NCI-H510A (cell line): ENCODE data around the gene WFDC12.
"Not testable (repeated sequence)": the region's sequence is repeated elsewhere in the genome, so short reads cannot be mapped to it uniquely, and the experiment has no call there.

Source experiments
- DNase-seq: peaks from one replicate; lab custom pipeline; 2025; lab: John Stamatoyannopoulos, UW

The WFDC12 gene, protein sequence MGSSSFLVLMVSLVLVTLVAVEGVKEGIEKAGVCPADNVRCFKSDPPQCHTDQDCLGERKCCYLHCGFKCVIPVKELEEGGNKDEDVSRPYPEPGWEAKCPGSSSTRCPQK

DNA sequence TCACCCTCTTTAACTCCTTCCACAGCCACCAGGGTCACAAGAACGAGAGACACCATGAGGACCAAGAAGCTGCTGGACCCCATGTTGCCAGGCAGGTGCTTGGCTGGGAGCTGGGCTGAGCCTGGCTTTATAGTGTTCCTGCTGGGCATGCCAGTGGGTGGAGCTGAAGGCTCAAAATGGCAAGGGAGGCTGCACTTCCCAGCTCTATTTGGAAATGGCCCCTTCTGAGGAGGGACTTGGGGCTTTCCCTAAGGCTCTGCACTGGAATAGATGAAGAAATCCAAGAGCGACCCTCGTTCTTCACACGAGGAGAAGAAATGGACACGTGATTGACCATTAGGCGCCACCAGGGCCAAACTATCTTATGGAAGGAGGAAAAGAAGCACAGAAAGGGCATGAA is at the start of gene WFDC12:
Gene WFDC12, minus strand, starts transcription at position 101 of the 400 bp plus-strand sequence. Its CDS starts 18 bp downstream, at position 83.
- DNase-seq, result no peak

DNA sequence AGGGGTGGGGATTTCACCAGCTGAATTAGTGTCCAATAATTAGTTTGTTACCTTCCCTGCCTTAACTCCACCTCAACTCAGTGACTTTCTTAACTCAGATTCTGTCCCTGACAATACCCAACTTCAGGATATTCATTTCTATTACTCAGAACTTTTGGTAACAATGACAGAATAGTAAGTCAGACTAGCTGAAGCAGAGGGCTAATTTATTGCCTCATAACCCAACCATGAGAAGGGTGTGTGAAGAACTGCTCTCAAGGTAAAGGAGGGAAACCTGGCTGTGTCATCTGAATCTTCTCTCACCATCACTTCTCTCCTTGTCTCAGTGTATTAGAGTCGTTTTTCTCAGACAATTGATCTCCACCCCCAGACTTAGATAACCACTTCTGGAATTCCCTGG is 49.3 kb upstream of the WFDC12 start:
- no peak for DNase-seq

DNA sequence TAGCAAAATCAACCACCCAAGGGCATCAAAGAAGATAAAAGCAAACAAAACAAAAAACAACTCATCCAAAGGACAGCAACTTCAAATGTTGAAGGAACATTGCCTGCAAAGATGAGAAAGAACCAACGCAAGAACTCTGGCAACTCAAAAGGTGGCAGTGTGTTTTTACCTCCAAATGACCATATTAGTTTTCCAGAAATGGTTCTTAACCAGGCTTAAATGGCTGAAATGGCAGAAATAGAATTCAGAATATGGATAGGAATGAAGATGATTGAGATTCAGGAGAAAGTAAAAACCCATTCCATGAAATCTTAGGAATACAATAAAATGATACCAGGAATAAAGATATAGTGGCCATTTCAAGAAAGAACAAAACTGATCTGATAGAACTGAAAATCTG is 40.6 kb upstream of the WFDC12 start:
- no peak for DNase-seq

DNA sequence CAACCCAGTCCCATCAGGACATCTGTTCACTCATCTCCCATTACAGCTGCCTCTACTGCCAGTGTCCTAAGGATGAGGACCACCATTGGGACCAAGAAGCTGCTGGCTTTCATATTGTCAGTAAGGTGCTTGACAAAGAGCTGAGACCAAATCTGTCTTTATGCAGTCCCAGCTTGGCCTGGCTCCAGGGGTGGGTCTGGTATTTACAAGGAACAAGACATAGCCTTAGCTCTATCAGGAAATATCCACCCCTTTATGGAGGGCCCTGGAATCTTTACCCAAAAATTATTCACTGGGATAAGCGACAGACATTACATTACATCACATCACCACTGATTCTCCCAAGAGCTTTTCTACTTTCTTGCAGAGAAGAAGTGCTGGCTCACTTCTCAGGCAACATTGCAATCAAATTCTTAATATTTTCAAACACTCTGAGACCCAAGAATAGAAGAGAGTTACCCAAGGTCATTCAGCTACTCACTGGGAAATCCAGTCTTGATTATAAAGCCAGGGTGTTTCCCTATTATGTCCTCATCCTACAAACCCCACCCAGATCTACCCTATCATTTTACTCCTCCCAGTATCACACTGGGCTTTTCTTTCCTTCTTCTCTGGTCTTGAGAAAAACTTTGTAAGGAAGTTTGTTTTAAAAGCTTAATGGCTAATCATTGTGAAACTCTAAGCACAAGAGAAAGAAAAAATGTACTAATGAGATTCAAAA is 39.0 kb upstream of the WFDC12 start:
- no peak for DNase-seq

DNA sequence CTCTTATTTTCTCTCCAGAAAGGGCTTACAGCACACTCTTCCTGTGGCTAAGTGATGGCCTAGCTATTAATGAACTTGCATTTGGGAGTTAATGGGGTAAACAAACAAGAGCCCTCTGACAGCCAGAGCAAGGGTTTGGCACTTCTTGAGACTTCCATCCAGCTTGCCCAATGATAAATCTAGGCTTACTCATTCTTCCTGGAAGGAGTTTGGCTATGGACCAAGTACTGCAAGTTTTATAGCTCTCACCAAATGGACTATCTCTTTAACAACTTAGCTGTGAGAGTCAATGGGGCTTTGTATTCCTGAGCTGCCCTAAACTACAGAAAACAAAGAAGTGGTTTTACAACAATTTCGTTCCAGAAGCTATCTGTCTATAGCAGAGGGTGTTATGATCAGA is 33.7 kb upstream of the WFDC12 start:
- DNase-seq, result no peak

DNA sequence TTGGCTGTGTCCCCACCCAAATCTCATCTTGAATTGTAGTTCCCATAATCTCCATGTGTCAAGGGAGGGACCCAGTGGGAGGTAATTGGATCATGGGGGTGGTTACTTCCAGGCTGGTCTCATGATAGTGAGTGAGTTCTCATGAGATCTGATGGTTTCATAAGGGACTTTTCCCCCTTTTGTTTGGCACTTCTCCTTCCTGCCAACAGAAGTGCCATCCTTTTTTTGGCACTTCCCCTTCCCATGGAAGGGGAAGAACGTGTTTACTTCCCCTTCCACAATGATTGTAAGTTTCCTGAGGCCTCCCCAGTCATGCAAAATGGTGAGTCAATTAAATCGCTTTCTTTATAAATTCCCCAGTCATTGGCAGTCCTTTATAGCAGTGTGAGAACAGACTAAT is 32.4 kb upstream of the WFDC12 start:
- no peak for DNase-seq

DNA sequence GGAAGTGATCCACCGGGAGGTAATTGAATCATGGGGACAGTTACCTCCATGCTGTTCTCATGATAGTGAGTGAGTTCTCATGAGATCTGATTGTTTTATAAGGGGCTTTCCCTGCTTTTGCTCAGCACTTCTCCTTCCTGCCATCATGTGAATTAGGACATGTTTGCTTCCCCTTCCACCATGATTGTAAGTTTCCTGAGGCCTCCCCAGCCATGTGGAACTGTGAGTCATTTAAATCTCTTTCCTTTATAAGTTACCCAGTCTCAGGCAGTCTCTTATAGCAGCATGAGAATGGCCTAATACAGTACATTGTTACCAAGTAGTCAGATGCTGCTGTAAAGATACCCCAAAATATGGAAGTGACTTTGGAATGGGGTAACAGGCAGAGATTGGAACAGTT is 30.5 kb upstream of the WFDC12 start:
- DNase-seq, result not testable (repeated sequence)

DNA sequence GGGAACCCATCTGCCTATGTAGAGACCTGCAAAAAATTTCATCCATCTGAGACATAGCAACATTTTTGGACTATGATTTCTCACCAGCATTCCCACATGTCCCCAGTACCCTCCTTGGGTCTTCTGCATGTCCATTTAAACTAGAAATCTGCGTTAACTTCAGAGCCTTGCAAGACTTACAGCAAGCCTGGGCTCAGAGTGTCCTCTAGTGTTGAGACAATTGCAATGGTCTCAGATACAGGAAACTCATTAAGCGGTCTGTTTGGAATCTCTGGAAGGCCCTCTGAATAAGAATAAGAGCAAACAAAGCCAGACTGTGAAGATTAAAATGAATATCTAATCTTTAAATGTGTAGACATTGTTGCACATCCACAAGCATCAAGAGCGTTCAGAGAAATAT is 29.9 kb upstream of the WFDC12 start:
- DNase-seq, result no peak

DNA sequence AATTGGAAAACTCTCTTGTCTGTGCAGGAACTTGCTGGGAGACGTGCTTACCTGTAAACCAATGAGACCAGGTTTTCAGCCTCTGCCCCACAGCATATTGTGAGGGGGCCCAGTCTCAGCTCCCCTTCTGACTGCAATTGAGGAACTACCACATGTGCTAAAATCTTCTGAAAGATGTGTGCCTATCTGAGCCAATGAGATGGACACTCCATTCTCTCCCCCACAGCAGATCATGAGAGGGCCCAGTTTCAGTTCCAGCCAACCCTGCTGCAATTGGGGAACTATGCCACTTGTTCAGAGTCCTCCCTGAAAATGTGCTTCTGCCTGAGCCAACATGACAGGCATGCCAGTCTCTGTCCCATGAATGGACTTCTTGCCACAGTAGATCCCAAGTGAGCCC is 29.5 kb upstream of the WFDC12 start:
- no peak for DNase-seq

DNA sequence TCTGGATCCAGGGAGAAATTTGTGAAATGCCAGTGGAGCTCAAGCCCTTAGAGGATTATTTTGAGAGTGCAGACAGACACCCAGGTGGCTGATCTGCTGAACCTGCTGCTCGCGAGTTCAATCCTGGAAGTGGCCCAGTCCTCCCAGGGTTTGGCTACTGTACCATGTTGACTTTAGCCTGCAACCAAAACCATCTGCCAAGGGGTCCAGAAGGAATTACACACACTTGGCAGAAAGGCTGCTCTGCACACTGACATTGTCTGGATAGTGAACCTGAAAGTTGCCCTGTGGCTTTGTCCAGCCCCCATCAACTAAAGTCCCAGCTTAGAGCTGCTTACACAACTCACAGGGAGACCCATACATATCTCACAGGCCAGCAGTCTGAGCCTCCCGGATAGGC is 28.9 kb upstream of the WFDC12 start:
- DNase-seq, result no peak

DNA sequence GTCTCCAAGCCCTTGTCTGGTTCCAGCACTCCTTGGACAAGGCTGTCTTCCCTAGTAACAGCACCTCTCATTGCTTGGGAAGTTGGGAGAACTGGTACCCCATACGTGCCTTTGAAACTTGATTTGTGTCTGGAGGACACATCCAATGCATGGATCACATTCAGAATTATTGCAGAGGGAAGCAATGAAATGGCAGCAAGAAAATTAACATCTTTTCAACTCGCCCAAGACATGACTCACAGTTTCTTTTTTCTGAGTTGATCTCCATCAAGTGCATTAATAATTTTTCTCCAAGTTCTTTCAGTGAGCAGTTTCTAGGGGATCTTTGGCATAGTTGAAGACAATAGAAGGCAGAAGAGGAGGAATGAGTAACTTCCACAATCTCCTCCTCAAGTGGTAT is 28.1 kb upstream of the WFDC12 start:
- no peak for DNase-seq

DNA sequence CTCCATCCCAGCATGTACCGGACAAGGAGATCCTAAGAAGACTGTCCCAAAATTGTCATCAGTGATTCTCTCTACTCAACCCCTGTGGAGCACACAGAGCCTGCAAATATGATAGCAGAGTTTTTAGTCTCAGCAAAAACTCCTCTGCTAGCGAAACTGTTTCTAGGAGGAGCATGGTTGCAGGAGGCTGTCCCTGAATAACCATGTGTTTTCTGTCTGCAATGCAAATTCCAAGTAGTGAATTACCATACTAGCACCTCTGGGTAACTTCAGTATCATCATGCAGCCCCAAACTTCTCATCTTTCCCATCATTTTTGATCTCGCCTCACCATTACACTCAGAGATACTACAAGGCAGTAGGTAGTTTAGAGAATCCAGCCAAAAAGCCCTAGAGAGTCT is 24.8 kb upstream of the WFDC12 start:
- no peak for DNase-seq

DNA sequence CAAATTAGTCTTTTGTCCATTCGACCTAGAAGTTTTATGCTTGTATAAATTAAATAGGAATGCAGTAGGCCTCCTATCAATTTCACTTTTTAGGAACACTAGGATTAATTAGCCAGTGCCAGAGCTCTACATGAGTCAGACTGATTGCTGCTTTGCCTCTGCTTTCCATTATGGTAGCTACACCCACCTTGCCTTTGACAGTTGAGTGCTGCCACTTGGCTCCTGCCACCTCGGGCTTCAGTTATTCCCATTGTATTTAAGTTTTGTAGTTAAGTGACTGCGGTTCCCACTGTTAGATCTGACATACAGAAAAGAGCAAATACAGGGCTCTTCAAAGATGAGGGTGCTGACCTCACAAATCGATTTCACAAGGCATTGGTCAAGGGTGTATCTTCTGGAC is 16.6 kb upstream of the WFDC12 start:
- DNase-seq, result no peak

DNA sequence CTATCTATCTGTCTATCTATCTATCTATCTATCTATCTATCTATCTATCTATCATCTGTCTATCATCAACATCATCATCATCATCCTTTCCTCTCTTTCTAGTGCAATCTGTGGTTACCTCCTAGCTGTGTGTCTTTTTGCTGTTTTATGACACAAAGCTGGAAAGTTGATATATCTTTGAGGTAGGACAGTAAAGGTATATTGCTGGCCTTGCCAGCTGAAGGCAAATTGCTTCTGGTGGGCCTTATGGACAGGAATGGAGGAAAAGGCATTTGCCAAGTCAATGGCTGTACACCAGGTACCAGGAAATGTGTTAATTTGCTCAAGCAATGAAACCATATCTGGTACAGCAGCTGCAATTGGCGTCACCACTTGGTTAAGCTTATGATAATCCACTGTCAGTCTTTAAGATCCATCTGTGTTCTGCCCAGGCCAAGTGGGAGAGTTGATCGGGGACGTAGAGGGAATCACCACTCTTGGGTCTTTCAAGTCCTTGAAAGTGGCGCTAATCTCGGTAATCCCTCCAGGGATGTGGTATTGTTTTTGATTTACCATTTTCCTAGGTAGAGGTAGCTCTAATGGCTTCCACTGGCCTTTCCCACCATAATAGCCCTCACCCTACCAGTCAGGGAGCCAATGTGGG is 15.6 kb upstream of the WFDC12 start:
- not testable (repeated sequence) for DNase-seq

DNA sequence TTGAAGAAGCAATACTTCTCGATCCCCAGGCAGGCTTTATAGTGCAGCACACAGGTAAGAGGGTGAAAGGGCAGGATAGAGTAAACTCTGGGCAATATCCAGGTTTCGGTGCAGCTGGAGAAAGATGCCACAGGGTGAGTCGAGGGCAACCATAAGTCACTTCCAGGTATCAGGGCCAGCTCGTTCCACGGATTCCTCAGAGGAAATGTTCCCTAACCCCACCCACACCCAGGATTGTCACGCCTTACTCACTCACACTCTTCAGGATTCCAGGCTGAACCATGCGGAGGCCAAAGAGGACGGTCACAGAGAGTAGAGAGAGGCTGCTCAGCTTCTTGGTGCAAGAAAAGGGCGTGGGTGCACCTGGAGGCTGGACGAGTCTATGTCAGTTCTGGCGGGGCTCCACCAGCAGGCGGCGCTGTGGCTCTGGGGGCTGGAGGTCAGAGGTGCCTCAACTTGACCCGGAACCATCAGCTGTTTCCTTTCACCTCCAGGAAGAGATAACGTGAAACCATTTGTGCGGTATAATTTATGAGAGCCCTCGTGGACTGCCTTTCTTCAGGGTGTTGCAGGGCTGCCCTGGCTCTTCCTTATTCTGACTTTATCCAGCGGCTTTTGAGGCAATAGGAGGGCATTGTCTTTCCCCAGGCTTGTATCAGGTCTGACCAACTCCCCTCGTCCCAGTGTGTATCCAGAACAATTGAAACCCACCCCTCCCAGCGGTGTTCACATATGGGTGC is 14.5 kb upstream of the WFDC12 start:
- no peak for DNase-seq

DNA sequence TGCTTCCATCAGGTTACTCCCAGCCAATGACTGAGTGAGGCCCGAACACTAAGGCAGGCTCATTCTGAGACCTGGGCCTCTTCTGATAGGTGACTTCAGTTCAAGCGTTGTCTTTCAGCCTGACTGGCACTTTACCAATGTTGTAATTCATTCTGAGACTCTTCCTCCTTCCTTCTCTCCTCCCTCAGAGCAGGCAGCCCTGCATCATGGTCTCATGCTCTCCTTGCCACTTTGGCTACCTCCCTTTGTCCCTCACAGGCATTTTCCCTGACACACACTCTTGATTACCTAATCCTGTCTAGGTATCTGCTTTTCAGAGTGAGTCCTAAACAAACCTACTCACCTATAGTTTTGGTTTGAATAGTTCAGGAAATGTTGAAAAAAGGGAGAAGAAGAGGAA is 12.6 kb upstream of the WFDC12 start:
- no peak for DNase-seq

DNA sequence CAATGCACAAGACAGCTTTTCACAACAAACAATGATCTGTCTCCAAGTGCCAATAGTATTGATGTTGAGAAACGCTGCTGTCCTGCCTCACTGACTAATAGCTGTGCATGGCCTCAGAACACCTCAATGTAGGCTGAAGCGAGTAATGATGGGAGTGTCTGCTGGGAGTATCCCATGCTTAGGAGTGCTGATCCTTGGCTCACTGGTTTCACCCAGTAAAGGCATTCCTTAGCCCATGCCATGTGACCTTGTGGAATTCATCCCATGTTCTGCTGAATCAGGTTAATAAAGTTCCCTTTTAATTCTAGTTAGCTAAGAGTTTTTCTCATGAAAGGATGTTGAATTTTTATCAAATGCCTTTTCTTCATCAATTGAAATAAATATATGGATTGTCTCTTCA is 3.8 kb upstream of the WFDC12 start:
- no peak for DNase-seq

DNA sequence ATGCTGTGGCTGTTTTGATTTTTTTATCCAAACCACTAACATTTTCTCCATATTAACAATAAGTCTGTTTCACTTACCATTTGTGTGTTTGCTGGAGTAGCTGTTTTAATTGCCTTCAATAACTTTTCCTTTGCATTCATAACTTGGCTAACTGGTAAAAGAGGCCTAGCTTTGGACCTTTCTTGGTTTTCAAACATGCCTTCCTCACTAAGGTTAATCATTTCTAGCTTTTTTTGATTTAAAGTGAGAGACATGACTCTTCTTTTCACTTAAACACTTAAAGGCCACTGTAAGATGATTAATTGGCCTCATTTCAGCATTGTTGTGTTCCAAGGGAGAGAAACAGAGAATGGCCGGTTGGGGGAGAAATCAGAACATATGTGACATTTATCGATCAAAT is 2.9 kb downstream of the WFDC12 start:
- no peak for DNase-seq

DNA sequence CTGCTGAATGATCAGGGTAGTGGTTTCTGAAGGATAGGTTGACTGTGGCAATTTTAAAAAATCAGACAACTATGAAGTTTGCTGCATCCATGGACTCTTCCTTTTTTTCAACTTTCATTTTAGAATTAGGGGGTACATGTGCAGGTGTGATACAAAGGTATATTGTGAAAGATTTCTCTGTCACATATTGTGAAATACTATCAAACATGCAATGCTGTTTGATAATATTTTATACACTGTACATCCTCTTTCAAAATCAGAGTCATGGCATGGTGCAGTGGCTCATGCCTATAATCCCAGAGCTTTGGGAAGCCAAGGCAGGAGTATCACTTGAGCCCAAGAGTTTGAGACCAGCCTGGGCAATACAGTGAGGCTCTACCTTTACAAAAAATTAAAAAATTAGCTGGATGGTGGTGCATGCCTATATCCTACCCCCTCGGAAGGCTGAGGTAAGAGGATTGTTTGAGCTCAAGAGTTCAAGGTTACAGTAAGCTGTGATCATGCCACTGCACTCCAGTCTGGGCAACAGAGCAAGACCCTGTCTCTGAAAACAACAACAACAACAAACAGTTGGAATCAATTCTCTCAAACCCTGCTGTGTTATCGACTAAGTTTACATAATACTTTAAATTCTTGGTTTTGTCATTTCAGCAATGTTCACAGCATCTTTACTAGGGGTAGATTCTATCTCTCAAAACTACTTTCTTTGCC is 4.6 kb downstream of the WFDC12 start:
- DNase-seq, result no peak

DNA sequence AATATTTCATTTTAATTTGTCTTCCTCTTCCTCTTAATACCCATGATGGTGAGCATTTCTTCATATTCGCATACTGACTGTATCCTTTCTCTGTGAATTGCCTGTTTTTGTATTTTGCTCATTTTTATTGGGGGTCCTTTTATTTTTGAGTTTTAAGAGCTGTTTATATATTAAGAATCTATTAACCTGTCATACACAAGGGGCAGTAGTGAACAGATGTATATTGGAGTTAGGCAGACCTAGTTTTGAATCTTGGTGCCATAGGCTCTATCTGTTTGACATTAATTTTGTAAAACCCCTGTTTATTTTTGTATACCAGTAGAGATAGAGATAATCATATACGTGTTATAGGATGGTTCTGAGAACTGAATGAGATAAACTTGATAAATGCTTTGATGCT is 6.2 kb downstream of the WFDC12 start:
- DNase-seq, result no peak

DNA sequence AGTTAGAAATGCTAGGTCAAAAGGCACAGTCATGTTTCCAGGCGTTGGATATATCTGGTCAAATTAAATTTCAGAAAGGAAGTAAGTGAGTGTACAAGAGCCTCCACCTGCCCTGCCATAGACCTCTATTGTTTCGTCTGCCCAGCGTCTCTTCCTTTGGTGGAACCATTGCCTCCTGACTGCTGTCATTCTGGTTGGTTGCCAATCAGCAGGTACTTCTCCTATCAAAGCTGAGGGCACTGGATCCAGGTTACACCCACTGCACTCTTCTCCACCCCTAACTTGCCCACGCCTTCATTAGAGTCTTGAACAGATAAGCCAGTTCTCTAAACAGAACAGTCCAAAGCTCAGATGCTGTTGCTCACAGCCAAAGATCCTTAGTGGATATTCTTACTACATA is 6.7 kb downstream of the WFDC12 start:
- DNase-seq, result no peak

DNA sequence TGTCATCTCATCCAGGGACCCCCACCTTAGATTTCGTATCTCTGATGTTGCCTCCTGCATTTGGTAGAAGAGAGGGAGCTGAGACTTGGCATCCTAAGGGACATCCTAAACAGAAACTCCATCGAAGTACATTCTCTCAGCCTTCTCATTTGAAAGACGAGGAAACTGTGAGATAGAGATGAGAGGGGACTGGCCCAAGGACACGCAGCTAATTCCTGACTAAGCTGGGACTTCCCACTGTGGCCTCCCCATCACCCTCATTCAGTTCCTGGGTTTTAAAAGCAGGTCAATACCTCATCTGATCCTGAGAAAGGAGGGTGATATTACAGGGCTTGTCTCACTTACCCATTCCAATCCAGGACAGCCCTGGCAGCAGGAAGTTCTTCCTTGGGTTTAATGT is 8.4 kb downstream of the WFDC12 start:
- DNase-seq, result no peak
